NCI-H526 (cell line): Measurements from ENCODE around the gene EFCAB5.
"Not testable (repeated sequence)": the region's sequence is repeated elsewhere in the genome, so short reads cannot be mapped to it uniquely, and the experiment has no call there.

ENCODE experiments used
- DNase-seq, 2 experiments: peaks; one replicate each; lab custom pipeline; 2025; lab: John Stamatoyannopoulos, UW

The EFCAB5 gene

DNA sequence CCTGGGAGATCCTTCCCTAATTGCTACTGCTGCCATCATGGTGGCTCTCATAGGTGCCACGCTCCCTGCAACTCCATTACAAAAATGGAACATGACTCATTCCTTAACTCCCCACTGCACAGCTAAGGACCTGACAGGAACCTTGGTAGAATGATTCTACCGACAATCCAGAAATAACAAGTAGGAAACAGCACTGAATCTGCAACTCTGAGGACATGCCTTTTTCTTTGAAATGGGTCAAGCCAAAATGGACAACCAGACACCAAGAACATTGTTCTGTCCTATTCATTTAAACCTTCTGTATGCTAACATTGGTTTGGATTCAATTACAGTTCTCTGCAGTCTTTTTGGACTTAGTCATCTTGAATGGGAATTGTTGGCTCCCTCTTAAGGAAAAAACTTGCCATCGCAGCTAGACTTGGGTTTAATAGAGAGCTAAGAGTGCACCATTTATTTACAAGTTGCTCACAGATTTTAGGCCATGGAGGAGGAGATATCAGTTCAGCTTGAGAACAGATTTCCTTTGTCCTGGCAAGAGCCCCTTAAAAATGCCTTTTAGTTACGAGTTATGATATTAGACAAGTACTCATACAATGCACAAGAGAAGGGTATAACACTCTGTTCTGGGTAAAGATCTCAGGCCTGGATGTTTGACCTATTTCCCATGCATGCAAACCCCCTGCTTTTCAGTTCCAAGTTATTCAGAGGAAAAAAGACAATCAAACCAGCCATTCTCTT is 154.2 kb downstream of the EFCAB5 start:
- DNase-seq: peak; percentile 53 to 81

DNA sequence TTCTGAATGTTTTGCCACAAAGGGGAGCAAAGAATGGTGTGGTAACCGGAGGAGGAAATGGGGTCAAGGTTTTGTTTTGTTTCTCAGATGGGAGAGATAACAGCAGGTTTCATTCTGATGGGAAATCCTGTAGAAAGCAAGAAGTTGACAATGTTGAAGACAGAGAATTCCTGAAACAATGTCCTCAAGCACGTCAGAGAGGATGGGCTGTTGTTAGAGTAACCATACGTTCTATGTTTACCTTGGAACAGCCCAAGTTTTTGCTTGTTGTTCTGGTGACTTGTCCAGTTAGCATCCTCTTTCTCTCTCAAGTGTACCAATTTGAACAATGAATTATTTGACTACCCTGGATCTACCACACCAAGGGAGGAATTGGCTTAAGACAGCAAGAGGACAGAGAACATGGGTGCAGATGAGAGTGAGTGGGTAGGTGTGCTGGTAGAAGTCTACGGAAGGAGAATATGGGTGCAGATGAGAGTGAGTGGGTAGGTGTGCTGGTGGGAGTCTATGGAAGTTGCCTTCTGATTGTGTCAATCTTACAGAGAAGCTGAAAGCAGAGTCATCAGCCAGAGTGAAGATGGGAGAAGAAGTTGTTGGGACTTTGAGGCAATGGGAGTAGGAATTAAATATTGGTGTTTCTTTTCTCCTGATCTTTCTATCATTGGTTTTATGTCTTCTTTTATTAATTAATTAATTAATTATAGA is 160.4 kb downstream of the EFCAB5 start:
- no peak for DNase-seq

DNA sequence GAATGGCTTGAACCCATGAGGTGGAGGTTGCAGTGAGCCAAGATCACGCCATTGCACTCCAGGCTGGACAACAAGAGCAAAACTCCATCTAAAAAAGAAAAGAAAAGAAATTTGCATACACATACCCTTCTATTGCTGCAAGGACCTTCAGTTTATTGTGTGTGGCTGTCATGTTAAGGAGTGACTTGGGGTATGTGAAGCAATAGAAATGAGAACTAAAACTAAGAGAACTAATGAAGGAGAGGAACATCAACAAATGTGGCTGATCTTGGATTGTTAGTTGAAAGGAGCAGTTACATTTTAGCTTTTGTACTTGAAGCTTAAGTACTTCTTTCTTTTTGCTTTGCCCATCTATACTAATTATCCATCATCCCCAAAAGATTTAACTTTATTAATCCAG is 162.5 kb downstream of the EFCAB5 start:
- DNase-seq: no peak

DNA sequence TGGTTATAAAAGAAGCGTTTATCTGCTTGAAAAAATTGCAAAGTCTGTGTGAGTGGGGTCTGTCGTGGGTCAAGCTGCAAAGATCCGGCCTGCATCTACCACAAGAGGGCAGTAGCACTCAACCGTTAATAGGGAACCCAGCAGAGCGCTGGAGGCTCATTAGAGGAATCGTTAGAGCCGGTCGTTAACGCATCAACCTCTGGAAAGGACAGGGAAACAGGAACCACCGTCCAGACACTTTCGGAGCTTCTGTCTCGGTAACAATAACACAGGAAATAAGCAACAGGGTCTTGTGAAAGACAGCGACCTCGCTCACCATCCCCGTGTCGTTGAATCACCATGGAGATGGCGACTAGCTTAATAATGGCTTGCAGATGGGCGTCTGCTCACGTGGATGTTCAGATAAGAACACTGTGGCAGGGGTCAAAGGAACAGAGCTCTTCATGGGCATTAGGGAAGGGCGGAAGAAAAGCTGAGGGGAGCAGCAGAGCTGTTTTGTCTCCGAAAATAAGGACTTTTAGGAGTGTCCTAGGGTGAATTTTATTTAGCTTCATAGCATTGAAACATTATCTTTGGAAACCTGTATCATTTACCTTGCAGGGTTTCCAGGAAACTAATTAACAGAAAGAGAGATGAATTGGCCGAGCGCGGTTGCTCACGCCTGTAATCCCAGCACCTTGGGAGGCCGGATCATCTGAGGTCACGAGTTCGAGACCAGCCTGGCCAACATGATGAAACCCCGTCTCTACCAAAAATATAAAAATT is 163.3 kb downstream of the EFCAB5 start:
- DNase-seq: peak; percentile 88 to 95

DNA sequence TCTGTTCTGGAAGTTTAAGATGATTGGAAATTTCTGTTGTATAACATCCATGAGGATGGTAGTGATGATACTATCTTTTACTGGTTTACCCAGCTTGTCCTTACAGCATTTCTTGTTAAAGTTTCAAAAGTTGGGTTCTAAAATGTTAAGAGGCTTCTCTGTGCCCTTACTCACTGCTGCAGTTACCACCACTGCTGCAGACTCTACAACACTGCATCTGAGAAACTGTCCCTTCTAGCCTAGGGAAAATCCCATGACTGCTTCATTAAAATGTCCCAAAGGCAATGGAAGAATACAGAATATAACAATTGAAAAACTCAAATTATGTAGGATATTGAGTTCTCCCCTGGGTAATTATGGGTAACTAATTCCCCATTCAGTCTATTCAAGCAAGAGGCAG is 171.4 kb downstream of the EFCAB5 start:
- no peak for DNase-seq

DNA sequence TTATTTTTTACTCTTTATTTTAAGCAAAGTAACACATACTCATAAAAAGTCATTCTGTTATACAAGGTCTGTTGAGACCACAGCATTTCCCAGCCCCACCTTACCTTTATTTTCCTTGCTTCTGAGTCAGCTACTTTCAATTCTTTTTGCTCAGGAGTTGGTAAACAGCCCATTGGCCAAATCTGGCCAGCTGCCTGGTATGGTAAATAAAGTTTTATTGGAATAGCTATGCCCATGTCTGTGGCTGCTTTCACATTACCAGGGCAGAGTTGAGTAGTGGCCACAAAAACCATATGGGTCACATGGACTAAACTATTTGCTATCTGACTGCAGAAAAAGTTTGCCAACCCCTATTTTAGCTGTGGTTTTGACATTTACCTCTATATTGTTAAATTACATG is 171.8 kb downstream of the EFCAB5 start:
- DNase-seq: no peak

DNA sequence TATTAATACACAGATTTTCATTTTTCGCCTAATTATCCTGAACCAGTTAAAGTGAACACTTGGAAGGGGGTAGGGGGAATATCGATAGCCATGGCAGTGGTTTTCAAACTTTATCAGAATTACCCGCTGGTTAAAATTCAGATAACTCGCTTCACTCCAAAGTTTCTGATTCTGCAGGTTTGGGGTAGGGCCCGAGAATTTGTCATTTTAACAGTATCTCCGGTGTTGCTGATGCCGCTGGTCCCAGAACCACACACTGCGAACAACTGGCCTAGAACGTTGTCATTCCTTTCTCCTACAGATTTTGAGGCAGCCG is 174.9 kb downstream of the EFCAB5 start:
- DNase-seq: no peak

DNA sequence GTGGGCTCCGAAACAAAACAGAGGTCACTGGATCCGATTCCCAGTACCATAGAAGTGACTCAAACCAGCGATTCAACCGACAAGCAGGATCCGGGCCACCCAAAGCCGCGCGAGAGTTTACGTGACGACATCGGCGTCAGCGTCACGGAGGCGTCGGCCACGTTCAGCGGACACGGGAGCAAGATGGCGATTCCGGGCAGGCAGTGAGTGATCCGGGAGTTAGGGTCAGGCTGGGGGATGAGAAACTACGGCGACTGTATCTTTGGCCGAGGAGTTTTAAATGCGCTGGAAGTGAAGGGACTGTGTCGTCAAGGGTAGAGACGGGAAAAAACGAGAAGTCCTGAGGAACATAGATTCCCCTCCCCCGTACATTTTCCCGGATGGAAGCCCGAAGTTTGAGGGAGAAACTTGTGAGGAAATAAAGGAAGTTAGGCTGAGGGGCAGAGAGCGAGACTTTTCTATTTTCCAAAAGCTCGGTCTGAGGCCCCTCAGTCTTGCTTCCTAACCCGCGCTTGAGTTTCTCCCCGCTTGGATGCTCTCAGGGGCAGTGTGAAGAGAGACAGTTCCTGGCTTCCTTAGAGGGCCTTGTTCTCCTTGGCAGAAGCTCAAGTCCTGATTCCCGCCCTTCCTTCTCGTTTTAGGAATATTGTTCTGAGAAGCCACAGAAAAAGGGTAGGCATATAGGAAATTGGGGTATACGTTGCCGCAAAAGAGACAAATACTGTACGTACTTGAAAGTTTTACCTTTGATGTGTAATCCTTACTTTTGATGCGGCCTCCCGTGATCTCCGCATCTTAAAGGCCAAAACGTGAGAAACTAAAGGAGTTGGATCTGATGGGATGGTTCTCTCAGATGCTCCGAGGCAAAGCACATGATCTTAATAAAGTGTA is 175.5 kb downstream of the EFCAB5 start, which contains the start of gene NSRP1:
NSRP1 (plus strand) TSS at position 156 of the 891 bp plus-strand sequence; CDS start at position 184, 28 bp downstream.
- DNase-seq: peak; percentile 94 to 99

DNA sequence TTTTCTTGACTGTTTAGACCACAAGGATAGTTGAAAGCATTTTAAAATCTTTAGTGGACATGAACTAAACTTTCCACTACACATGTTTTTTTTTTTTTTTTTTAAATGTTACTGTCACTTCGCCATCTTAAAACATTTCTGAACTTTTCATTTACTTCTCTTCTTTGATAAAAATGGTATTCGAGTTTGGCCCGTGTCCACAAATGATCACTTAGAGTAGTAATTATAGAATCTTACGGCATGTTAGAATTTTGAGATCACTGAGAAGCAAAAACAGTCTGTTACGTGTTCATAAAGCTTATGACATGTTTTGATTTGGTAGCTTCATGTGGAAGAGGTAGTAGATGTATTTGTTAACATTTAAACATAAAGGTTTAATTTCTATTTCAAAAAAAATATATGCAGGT is 176.2 kb downstream of the EFCAB5 start:
- no peak for DNase-seq

DNA sequence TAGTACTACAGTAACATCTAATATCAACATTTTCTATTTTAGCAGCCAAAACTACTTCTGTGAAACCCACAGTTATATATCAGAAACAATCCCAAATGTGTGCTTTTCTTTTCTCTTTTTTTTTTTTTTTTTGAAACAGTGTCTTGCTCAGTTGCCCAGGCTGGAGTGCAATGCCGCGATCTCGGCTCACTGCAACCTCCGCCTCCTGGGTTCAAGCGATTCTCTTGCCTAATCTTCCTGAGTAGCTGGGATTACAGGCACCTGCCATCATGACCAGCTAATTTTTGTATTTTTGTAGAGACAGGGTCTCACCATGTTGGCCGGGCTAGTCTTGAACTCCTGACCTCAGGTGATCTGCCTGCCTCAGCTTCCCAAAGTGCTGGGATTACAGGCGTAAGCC is 177.2 kb downstream of the EFCAB5 start:
- not testable (repeated sequence) for DNase-seq

DNA sequence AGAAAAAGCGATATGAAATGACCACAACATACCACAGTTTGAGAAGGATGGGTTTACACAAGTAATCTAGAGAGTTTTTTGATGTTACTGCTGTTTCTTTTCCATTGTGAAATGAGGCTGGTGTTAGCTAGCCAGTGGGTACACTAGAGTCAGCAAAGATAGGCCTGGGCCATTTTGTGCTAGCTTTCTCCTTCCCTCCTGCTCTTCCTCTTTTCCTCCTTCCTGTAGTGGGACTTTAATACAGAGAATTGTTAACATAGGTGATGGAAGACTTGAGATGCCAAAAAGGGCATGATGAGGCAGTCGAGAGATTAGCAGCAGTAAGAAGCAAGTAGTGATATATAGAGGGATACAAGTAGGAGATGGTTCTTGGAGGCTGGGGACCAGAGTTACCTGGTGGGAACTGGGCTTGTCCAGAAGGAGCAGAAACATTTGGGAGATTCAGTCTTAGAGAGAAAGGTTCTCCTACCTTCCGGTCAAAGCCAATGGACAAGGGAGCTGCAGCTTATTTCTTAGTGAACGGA is 182.9 kb downstream of the EFCAB5 start:
- DNase-seq: no peak

DNA sequence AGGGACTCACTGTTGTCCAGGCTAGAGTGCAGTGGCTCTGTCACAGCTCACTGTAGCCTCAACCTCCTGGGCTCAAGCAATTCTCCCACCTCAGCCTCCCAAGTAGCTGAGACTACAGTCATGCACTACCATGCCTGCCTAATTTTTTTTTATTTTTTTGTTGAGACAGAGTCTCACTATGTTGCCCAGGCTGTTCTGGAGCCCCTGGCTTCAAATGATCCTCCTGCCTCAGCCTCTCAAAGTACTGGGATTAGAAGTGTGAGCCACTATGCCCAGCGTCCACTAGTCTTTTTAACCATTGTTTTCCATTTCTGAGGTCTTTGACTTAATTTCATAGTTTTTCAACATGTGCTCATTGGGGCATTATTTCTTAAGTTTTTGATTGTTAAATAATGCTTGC is 188.7 kb downstream of the EFCAB5 start:
- no peak for DNase-seq

DNA sequence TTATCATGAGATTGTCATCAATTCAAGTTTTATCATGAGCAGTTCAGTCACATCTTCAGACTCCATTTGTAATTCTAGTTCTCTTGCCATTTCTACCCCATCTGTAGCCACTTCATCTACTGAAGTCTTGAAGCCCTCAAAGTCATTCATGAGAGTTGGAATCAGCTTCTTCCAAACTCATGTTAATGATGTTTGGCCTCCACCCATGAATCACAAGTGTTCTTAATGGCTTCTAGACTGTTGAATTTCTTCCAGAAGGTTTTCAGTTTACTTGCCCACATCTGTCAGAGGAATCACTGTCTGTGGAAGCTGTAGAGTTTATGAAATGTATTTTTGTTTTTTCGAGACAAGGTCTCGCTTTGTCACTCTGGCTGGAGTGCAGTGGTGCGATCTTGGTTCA is 191.2 kb downstream of the EFCAB5 start:
- DNase-seq: no peak

DNA sequence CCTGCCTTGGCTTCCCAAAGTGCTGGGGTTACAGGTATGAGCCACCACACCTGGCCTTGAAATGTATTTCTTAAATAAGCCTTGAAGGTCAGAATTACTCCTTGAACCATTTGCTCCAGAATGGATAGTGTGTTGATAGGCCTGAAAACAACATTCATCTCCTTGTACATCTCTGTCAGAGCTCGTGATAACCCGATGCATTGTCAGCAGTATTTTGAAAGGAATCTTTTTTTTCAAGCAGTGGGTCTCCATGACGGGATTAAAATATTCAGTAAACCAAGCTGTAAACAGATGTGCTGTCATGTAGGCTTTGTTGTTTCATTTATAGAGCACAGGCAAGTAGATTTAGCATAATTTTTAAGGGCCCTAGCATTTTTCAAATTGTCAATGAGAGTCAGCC is 191.8 kb downstream of the EFCAB5 start:
- no peak for DNase-seq

DNA sequence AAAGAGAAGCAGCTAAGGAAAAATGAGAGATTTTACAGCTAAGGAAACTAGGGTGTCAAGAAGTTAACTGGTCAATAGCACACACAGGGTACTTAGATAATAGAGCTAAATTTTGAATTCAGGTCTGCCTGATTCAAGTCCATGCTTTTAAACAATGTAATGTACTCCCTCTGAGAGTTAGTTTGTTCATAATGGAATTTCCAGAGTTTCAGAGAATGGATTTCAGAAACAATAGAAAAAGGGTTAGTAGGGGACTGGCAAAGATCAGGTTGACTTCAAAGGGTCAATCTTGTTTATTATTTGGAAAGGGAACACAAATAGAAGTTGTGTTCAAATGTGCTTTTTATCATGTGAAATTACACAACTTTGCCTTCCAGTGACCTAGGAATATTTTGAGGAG is 193.1 kb downstream of the EFCAB5 start:
- DNase-seq: no peak

DNA sequence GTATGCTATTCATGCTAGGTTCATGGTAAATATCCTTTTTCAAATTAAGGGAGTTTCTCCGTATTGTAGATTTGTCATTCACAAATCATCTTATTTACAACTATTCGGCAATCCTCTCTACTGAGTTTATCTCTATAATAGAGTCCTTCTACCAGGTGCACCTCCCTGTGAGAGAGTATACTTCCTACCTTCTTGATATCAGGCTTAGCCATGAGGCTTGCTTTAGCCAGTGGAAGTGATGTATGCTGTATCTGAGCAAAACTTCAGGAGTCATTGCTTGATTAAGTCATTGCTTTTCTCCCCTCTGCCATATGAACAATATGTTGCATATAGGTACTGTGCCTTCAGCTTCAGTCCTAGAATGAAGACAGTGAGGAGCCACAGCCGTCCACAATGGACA is 195.7 kb downstream of the EFCAB5 start:
- DNase-seq: no peak

DNA sequence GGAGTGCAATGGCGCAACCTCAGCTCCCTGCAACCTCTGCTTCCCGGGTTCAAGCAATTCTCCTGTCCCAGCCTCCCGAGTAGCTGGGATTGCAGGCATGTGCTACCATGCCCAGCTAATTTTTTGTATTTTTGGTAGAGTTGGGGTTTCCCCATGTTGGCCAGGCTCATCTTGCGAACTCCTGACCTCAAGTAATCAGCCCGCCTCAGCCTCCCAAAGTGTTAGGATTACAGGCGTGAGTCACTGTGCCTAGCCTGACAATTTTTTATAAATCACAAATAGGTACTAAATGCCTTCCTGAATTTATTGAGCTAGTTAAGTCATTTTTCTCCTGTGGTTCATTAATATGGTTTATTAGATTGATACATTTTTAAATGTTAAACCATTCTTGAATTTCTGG is 206.4 kb downstream of the EFCAB5 start:
- not testable (repeated sequence) for DNase-seq

DNA sequence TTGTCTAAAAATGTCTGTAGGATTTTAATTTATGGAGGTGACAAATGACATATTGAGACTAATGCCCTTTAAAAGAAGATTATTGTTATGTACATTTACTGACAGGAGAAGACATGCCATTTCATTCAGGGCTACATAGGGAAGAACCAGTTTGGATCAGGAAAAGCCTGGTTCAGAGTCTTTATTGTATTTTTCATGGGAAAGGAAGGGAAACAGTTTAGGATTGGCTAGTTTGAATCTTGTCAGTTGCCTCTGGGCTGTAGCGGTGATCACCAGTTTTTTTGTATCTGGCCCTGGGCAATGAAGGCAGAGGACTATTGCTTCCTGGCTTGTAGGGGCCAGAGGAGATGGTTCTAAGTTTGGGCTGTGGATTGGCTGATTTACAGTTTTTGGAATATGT is 206.9 kb downstream of the EFCAB5 start:
- DNase-seq: no peak

DNA sequence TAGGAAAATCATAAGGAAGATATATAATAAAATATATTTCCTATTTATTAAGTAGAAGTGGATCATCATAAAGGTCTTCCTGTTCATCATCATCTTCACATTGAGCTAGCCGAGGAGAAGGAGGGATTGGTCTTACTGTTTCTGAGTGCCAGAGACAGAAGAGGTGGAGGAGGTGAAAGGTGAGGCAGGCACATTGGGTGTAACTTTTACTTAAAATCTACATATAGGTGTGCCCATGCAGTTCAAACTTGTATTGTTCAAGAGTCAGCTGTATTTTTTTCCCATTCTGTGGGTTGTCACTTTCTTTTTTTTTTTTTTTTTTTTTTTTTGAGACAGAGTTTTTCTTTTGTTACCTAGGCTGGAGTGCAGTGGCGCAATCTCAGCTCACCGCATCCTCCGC is 210.0 kb downstream of the EFCAB5 start:
- no peak for DNase-seq

DNA sequence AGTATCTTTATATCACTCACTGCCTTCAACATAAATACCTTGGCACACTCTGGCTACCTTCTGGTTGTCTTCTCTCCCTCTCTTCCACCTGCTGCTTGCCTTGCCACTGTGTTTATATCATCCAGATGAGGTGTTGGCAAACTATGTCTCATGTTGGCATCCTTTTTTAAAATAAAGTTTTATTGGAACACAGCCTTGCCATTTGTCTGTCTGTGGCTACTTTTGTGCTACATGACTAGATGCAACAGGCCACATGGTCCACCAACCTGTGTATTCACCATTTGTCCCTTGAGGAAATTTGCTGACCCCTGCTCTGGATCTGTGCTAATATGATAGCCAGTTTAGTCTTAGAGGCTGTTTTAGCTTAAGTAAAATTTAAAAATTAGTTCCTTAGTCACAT is 212.0 kb downstream of the EFCAB5 start:
- DNase-seq: no peak

DNA sequence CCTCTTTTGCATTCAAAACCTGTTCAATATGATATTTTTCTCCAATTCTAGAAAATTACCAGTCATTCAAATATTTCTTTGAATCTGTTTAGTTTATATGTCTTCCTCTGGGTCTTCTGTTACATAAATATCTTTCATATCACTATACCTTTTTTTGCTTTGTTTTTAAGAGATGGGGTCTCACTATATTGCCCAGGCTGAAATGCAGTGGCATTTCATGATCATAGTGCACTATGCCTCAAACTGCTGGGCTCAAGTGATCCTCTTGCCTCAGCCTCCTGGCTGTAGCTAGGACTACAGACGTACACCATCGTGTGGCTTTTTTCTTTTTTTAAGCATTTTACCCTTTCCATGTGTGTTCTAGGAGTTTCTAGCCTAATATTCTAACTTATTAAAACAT is 214.0 kb downstream of the EFCAB5 start:
- DNase-seq: no peak
